ENCODE measurements around the gene HHIPL1. TPM values are rescaled to one million over a fixed set of nuclear protein-coding genes. Genes with fewer than 3 reads are reported as not detected.

The HHIPL1 gene
- total RNA-seq, 2 donors from 2014 or later = 3.0 to 3.4 TPM

GRCh38 chr14:99728231-99728920, 83.4 kb downstream of the HHIPL1 start:
- H3K9me3 ChIP-seq (ENCODE audit: control insufficient read depth, low read length) = no peaks in the 10 kb centered on the region
- no peak overlapping the region for H3K27ac ChIP-seq (ENCODE audit: low read depth, low read length)
- H3K4me3 ChIP-seq (ENCODE audit: low read length) = no peak overlapping the region
- no peaks in the 10 kb centered on the region for H3K36me3 ChIP-seq (ENCODE audit: control insufficient read depth, insufficient read depth, low read length)
- TF ChIP-seq CTCF (conservative IDR thresholded peaks at IDR 0.05) = no peak
- H3K27me3 Mint-ChIP-seq (ENCODE audit: insufficient read depth) = peaks cover 16% of the 10 kb centered on the region
- H3K27me3 ChIP-seq (ENCODE audit: control insufficient read depth, insufficient read depth, low read length, poor library complexity, severe bottlenecking) = no peaks in the 10 kb centered on the region
- H3K9ac ChIP-seq (ENCODE audit: extremely low read depth, low read length, poor library complexity, severe bottlenecking) = no peak overlapping the region
- DNase-seq = peak; percentile 37
- H3K4me1 ChIP-seq (ENCODE audit: control insufficient read depth, insufficient read depth, low read length) = peaks cover 5% of the 10 kb centered on the region
- H3K9me3 Mint-ChIP-seq = no peaks in the 10 kb centered on the region
- WGBS, 2 experiments (ENCODE audit: insufficient coverage in 1 of 2, insufficient read length in 1 of 2) = 86 to 100% methylated on average over 2 to 16 of the region's 16 CpGs
- H3K36me3 Mint-ChIP-seq (ENCODE audit: low read depth) = no peaks in the 10 kb centered on the region
- no peak overlapping the region for H3K4me3 Mint-ChIP-seq
- peaks cover 4% of the 10 kb centered on the region for H3K4me1 Mint-ChIP-seq
- no peak overlapping the region for H3K27ac Mint-ChIP-seq

GRCh38 chr14:99728981-99729451, 84.1 kb downstream of the HHIPL1 start:
- Histone ChIP-seq H3K9me3 (ENCODE audit: control insufficient read depth, low read length) (no peaks in the 10 kb centered on the region), H3K36me3 (ENCODE audit: control insufficient read depth, insufficient read depth, low read length) (no peaks in the 10 kb centered on the region), H3K27ac (ENCODE audit: low read depth, low read length) (no peak overlapping the region), H3K27me3 (ENCODE audit: control insufficient read depth, insufficient read depth, low read length, poor library complexity, severe bottlenecking) (no peaks in the 10 kb centered on the region), H3K9ac (ENCODE audit: extremely low read depth, low read length, poor library complexity, severe bottlenecking) (no peak overlapping the region), H3K4me1 (ENCODE audit: control insufficient read depth, insufficient read depth, low read length) (peaks cover 5% of the 10 kb centered on the region), H3K4me3 (ENCODE audit: low read length) (no peak overlapping the region)
- H3K27me3 Mint-ChIP-seq (ENCODE audit: insufficient read depth) = peaks cover 21% of the 10 kb centered on the region
- no peak overlapping the region for H3K4me3 Mint-ChIP-seq
- no peak overlapping the region for H3K27ac Mint-ChIP-seq
- H3K4me1 Mint-ChIP-seq = no peaks in the 10 kb centered on the region
- no peaks in the 10 kb centered on the region for H3K9me3 Mint-ChIP-seq
- H3K36me3 Mint-ChIP-seq (ENCODE audit: low read depth) = no peaks in the 10 kb centered on the region
- 94 to 100% methylated on average over 2 to 4 of the region's 4 CpGs for whole genome bisulfite sequencing, 2 experiments (ENCODE audit: insufficient coverage in 1 of 2, insufficient read length in 1 of 2)
- no peak for TF ChIP-seq CTCF (conservative IDR thresholded peaks at IDR 0.05)
- DNase-seq = peak; percentile 39

Other genes starting within 250 kb of the HHIPL1 start
- gene SETD3, start 164.3 kb upstream of the HHIPL1 start, total RNA-seq = 10 to 100 TPM; 57.8 to 68.1 TPM
- gene CCNK, start 163.7 kb upstream of the HHIPL1 start, total RNA-seq = 10 to 100 TPM; 71.5 to 77.1 TPM
- 10 to 100 TPM; 32.8 to 45.8 TPM for gene CCDC85C, start 40.9 kb upstream of the HHIPL1 start, total RNA-seq
- gene CYP46A1, start 39.2 kb downstream of the HHIPL1 start, total RNA-seq = under 1 TPM; 0.55 to 0.57 TPM
- gene EML1, start 148.3 kb downstream of the HHIPL1 start, total RNA-seq = 10 to 100 TPM; 25.0 to 31.4 TPM